ENCODE measurements around the gene SLC26A11.
"Not testable (repeated sequence)": the region's sequence is repeated elsewhere in the genome, so short reads cannot be mapped to it uniquely, and the experiment has no call there.

The SLC26A11 gene

DNA sequence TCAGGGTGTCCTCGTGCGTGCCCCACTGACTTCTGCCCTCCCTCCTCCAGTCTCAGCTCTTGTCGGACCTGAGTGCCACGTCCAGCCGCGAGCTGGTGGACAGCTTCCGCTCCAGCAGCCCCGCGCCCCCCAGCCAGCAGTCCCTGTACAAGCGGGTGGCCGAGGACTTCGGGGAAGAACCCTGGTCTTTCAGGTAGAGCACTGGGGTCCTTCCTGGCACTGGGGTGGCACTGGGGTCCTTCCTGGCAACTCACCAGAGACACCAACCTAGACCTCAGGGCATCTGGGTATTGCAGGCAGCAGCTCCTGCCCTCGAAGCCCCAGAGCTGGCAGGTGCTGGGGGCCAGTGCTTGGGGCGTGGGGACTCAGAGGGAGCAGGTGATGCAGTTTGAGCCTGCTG is 25.1 kb upstream of the SLC26A11 start:
- DNase-seq (ENCODE audit: extremely low spot score): no peak
- TF ChIP-seq HDGF (IDR thresholded peaks at IDR 0.05; ENCODE audit: borderline replicate concordance) (no peak), BHLHE40 (IDR thresholded peaks at IDR 0.05; ENCODE audit: borderline replicate concordance) (no peak), FOXK2 (IDR thresholded peaks at IDR 0.05) (no peak), L3MBTL2 (conservative IDR thresholded peaks at IDR 0.05) (no peak), SP1 (IDR thresholded peaks at IDR 0.05) (no peak)
- ChIA-PET CTCF (interaction anchor here (0.6 to 0.7 kb wide), 2 partner anchors 10 to 141 kb away, joined by 3 to 4 read pairs; no protein-coding TSS in a partner anchor), POLR2A (no interaction called here)

DNA sequence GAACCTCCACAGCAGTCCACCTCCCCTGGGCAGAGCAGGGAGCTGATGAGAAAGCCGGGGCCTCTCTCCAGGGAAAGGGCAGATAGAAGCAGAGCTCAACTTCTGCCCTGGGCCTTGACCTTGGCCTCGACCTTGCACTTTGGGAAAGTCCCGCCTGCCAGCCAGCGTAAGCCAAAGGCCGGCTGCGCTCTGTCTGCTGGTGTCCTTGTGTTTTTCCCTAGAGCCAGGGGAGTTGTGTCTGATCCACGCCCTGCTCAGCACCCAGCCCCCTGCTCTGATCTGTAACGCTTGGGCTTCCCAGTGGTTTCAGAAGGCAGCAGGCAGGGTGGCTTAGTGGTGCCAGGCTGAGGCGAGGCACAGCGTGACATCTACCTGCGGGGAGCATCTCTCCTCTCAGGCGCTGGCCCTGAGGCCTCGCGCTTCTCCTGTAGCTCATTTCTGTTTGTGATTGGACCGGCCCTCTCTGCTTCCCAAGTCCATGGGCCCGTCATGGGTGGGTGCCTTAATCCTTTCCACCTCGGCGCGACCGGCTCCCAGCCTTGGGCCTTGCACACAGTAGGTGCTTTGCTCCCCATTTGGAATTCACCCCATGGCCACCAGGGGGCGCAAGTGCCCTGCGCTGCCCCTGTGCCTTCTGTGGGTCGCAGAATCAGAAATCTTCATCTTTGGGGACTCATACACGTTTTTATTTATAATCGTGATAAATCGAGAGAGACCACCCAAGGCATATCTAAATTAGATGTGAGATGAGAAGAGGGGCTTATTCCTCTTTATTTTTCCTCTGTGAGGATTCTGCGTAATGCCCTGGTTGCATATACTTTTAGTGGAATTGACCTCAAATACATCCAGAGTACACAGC is 24.3 kb upstream of the SLC26A11 start:
- no peak for TF ChIP-seq SUZ12 (IDR thresholded peaks at IDR 0.05)
- no peak for TF ChIP-seq LEF1 (IDR thresholded peaks at IDR 0.05; ENCODE audit: borderline replicate concordance)
- no peak for TF ChIP-seq SP1 (IDR thresholded peaks at IDR 0.05)
- TF ChIP-seq ARNT (IDR thresholded peaks at IDR 0.05): no peak
- no peak for TF ChIP-seq FOXM1 (IDR thresholded peaks at IDR 0.05; ENCODE audit: borderline replicate concordance)
- TF ChIP-seq TARDBP (IDR thresholded peaks at IDR 0.05): no peak
- TF ChIP-seq FOXA1 (IDR thresholded peaks at IDR 0.05): no peak
- no peak for TF ChIP-seq ELF4 (IDR thresholded peaks at IDR 0.05)
- TF ChIP-seq FOXK2 (IDR thresholded peaks at IDR 0.05): no peak
- no peak for TF ChIP-seq ZNF384 (IDR thresholded peaks at IDR 0.05)
- no peak for TF ChIP-seq L3MBTL2 (conservative IDR thresholded peaks at IDR 0.05)
- TF ChIP-seq, protein P1, sequence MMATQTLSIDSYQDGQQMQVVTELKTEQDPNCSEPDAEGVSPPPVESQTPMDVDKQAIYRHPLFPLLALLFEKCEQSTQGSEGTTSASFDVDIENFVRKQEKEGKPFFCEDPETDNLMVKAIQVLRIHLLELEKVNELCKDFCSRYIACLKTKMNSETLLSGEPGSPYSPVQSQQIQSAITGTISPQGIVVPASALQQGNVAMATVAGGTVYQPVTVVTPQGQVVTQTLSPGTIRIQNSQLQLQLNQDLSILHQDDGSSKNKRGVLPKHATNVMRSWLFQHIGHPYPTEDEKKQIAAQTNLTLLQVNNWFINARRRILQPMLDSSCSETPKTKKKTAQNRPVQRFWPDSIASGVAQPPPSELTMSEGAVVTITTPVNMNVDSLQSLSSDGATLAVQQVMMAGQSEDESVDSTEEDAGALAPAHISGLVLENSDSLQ (IDR thresholded peaks at IDR 0.05): no peak
- TF ChIP-seq BHLHE40 (IDR thresholded peaks at IDR 0.05; ENCODE audit: borderline replicate concordance): no peak
- TF ChIP-seq NFRKB (IDR thresholded peaks at IDR 0.05): no peak
- no peak for TF ChIP-seq HDGF (IDR thresholded peaks at IDR 0.05; ENCODE audit: borderline replicate concordance)
- DNase-seq (ENCODE audit: extremely low spot score): peak; percentile 64
- ChIA-PET CTCF (interaction anchor here (0.6 to 1.0 kb wide), 3 partner anchors 10 to 140 kb away, joined by 3 to 4 read pairs (median 3); no protein-coding TSS in a partner anchor), POLR2A (no interaction called here)

DNA sequence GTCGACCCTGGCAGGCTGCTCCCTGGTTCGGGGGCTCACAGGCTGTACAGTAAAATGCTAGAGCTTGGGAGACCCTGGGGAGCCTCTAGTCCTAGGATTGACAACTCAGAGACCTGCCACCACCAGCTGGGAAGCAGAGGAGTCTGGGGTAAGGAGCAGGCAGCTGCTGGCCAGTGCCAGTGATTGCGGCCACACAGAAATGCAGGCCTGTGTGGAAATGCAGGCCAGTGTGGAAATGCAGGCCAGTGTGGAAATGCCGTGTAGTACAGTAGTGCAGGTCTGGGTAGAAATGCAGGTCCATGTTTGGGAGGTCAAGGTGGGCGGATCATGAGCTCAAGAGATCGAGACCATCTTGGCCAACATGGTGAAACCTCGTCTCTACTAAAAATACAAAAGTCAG is 23.6 kb upstream of the SLC26A11 start:
- ChIA-PET CTCF (interaction anchor here (1.0 kb wide), 1 partner anchor 9 kb away, joined by 3 read pairs; no protein-coding TSS in a partner anchor), POLR2A (no interaction called here)
- TF ChIP-seq HDGF (IDR thresholded peaks at IDR 0.05; ENCODE audit: borderline replicate concordance) (no peak), BHLHE40 (IDR thresholded peaks at IDR 0.05; ENCODE audit: borderline replicate concordance) (no peak), ELF4 (IDR thresholded peaks at IDR 0.05) (no peak)
- no peak for DNase-seq (ENCODE audit: extremely low spot score)

GRCh38 chr17:80198144-80198661 is 22.0 kb upstream of the SLC26A11 start:
- ChIA-PET CTCF (no interaction called here), POLR2A (no interaction called here)
- TF ChIP-seq ARNT (IDR thresholded peaks at IDR 0.05): no peak
- DNase-seq (ENCODE audit: extremely low spot score): no peak

DNA sequence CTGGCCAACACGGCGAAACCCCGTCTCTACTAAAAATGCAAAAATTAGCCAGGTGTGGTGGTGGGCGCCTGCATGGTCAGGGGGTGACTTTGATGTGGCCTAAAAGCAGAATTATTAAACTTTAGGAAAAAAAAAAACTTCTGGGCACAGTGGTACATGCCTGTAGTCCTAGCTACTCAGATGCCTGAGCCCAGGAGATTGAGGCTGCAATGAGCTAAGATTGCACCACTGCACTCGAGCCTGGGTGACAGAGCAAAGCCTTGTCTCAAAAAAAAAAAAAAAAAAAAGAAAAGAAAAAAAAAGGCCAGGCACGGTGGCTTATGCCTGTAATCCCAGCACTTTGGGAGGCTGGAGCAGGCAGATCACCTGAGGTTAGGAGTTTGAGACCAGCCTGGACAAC is 20.9 kb upstream of the SLC26A11 start:
- DNase-seq (ENCODE audit: extremely low spot score): not testable (repeated sequence)
- ChIA-PET POLR2A (interaction anchor here (1.0 kb wide), 1 partner anchor 13 kb away, joined by 3 read pairs; no protein-coding TSS in a partner anchor), CTCF (interaction anchor here (0.6 kb wide), 2 partner anchors 1017 to 1781 kb away, joined by 3 to 4 read pairs; no protein-coding TSS in a partner anchor)

DNA sequence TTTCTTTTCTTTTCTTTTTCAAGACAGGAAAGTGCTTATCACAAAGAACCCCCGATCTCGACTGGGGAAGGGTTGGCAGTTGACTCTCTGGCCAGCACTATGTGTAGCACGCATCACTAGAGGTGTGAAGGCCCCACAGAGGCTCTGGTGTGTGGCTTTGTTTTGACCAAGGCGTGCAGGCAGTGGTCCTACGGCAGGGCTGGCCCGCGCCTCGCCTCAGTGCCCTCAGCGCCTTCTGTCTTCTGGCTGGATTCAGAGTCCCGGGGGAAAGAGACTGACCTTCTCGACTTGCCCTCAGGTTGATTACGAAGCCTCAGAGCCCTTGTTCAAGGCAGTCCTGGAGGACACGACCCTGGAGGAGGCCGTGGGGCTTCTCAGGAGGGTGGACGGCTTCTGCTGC is 18.8 kb upstream of the SLC26A11 start:
- no peak for DNase-seq (ENCODE audit: extremely low spot score)
- no peak for TF ChIP-seq FOXK2 (IDR thresholded peaks at IDR 0.05)
- no peak for TF ChIP-seq HDGF (IDR thresholded peaks at IDR 0.05; ENCODE audit: borderline replicate concordance)
- TF ChIP-seq FOXA1 (IDR thresholded peaks at IDR 0.05): no peak
- ChIA-PET POLR2A (no interaction called here), CTCF (no interaction called here)

- no peak for TF ChIP-seq ELF4 (IDR thresholded peaks at IDR 0.05)
- POLR2A ChIA-PET: interaction anchor here (1.6 kb wide), 1 partner anchor 18 kb away, joined by 5 read pairs; the partner anchor contains the start of genes SGSH and SLC26A11
- CTCF ChIA-PET: no interaction called here
- DNase-seq (ENCODE audit: extremely low spot score): no peak
Measured at GRCh38 chr17:80202197-80202596, 18.0 kb upstream of the SLC26A11 start.

DNA sequence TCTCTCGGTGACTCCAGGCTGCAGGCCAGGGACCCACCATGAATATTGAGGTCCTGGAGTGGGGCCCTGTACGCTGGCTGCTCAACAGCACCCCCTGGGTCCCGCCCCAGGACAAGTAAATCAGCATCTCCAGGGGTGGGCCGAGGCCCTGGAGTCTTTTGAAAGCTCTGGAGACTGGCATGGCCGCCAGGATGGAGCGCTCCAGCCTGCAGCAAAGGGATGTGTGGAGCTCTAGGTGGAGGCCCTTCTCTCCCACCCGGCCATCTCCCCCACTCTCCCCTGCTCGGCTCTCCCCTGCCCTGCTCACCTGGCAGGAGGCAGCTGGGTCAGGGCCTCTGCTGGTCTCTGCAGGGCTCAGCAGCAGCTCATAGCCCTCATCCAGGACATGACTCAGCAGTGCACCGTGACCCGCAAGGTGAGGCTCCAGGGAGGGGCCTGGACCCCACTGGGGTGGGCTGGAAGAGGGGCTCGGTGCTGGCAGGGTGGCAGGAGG is 16.7 kb upstream of the SLC26A11 start:
- no peak for DNase-seq (ENCODE audit: extremely low spot score)
- TF ChIP-seq BHLHE40 (IDR thresholded peaks at IDR 0.05; ENCODE audit: borderline replicate concordance): no peak
- ChIA-PET CTCF (no interaction called here), POLR2A (interaction anchor here (1.6 kb wide), 1 partner anchor 17 kb away, joined by 5 read pairs; the partner anchor contains the start of genes SGSH and SLC26A11)

All from HEK293T (cell line).